Right atrium auricular region (tissue), 2 donors: ENCODE data around the gene TNFAIP8L1. TPM values are rescaled to one million over a fixed set of nuclear protein-coding genes. Genes with fewer than 3 reads are reported as not detected.

Experiments used
- DNase-seq: peaks from one replicate; pipeline ENCODE4 v3.0.0-alpha.2; 2019; ENCODE audit warnings: low spot score
- H3K27ac ChIP-seq, 2 donors: fragments of 200-600 bp; sonication (generic); 1 replicate in 1 of 2; 2 replicates in 1 of 2; pipeline ENCODE4 v1.5.1; 2016 to 2019
- H3K27me3 ChIP-seq, 2 donors: fragments of 200-600 bp; sonication (generic); one replicate each; pipeline versions ENCODE4 v1.5.1 to v1.6.0; 2017 to 2019
- H3K36me3 ChIP-seq: fragments of 200-600 bp; sonication (generic); one replicate; pipeline ENCODE4 v1.5.1; 2016
- H3K4me1 ChIP-seq, 2 donors: fragments of 200-600 bp; sonication (generic); one replicate each; pipeline versions ENCODE4 v1.5.1 to v1.6.0; 2017 to 2019
- H3K4me3 ChIP-seq, 2 donors: fragments of 200-600 bp; sonication (generic); 1 replicate in 1 of 2; 2 replicates in 1 of 2; pipeline ENCODE4 v1.5.1; 2017 to 2019; ENCODE audit warnings: mild to moderate bottlenecking in 1 of 2, moderate library complexity in 1 of 2
- H3K9me3 ChIP-seq, 2 donors: fragments of 200-600 bp; sonication (generic); one replicate each; pipeline ENCODE4 v1.5.1; 2019
- total RNA-seq, 2 donors: library from RNA; depleted of rRNA; stranded (reverse); fragments of >200 nt; gene quantifications; one replicate each; pipeline ENCODE4 v1.1.0, GENCODE V29; 2016
- TF ChIP-seq, protein P1 (sequence below), 2 donors: fragments of 200-600 bp; sonication (generic); IDR thresholded peaks; one replicate each; pipeline ENCODE4 v1.5.1; 2019; ENCODE audit warnings: antibody characterized with exemption in 2 of 2

TNFAIP8L1 gene
- total RNA-seq, 2 donors from 2014 or later: 2.6 to 4.2 TPM

DNA sequence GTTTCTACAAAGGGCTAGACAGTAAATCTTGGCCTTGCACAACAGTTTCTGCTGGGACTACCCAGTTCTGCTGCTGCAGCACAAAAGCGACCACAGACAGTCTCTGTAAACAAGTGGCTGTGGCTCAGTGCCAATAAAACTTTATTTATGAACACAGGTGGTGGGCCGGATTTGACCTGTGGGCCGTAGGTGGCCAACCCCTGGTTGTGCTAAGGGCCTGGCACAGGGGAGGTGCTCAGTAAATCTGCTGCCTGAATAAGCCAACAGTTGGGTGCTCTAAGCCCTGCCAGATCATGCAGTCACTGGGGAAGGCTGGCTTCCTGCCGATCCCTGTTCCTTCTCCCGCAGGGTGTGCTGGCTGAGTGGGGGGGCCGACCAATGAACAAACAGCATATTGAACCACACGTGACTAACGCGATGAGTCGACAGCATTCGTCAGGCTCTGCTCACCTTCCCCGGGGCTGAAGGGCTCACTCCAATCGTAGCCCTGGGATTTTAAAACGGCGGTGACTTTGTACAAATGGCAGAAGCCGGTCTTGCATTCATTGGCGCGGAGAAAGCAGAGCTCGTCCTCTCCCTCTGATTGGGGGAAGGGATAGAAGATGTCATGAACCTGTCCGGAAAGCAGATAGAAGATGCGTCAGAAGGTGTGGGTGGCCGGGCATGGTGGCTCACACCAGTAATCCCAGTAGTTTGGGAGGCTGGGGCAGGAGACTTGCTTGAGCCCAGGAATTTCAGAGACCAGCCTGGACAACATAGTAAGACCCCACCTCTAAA lies 55.1 kb downstream of the TNFAIP8L1 start:
- peaks cover 86% of the 10 kb centered on the region for H3K36me3 ChIP-seq
- H3K4me1 ChIP-seq: peaks cover 0 to 19% of the 10 kb centered on the region in 2 donors
- H3K4me3 ChIP-seq: no peak overlapping the region
- peak; percentile 69 for DNase-seq
- H3K27me3 ChIP-seq: no peaks in the 10 kb centered on the region
- no peaks in the 10 kb centered on the region for H3K9me3 ChIP-seq
- TF ChIP-seq, protein P1, sequence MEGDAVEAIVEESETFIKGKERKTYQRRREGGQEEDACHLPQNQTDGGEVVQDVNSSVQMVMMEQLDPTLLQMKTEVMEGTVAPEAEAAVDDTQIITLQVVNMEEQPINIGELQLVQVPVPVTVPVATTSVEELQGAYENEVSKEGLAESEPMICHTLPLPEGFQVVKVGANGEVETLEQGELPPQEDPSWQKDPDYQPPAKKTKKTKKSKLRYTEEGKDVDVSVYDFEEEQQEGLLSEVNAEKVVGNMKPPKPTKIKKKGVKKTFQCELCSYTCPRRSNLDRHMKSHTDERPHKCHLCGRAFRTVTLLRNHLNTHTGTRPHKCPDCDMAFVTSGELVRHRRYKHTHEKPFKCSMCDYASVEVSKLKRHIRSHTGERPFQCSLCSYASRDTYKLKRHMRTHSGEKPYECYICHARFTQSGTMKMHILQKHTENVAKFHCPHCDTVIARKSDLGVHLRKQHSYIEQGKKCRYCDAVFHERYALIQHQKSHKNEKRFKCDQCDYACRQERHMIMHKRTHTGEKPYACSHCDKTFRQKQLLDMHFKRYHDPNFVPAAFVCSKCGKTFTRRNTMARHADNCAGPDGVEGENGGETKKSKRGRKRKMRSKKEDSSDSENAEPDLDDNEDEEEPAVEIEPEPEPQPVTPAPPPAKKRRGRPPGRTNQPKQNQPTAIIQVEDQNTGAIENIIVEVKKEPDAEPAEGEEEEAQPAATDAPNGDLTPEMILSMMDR (IDR thresholded peaks at IDR 0.05): no peak
- peak overlapping the region; percentile 29 to 63 for H3K27ac ChIP-seq

DNA sequence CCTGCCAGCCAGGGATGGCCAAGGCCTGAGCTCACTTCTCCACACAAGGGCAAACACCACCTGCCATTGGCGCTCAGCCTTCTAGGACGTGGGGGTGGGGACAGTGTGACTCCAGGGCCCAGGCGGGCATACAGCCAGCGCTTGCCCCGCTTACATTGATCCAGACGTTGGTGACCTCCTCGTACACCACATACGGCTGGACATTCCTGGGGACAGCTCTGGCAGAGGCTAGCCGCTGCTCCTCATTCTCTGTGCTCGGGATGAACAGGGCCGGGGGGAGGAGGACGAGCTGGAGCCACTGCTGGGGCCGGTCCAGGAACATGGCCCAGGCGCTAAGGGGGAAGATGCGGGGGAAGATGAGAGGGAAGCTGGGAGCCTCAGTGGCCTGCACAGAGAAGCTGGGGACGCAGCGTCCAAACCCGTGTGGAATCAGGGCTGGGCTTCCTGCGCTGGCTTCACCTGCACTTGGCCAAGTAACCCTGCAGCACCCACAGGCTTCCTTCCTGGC lies 56.0 kb downstream of the TNFAIP8L1 start:
- H3K4me3 ChIP-seq: no peak overlapping the region
- TF ChIP-seq, protein P1 (IDR thresholded peaks at IDR 0.05): no peak
- H3K27me3 ChIP-seq: no peaks in the 10 kb centered on the region
- H3K9me3 ChIP-seq: no peaks in the 10 kb centered on the region
- peaks cover 86% of the 10 kb centered on the region for H3K36me3 ChIP-seq
- peak overlapping the region; percentile 29 to 63 for H3K27ac ChIP-seq
- H3K4me1 ChIP-seq: peaks cover 0 to 19% of the 10 kb centered on the region in 2 donors
- no peak for DNase-seq

DNA sequence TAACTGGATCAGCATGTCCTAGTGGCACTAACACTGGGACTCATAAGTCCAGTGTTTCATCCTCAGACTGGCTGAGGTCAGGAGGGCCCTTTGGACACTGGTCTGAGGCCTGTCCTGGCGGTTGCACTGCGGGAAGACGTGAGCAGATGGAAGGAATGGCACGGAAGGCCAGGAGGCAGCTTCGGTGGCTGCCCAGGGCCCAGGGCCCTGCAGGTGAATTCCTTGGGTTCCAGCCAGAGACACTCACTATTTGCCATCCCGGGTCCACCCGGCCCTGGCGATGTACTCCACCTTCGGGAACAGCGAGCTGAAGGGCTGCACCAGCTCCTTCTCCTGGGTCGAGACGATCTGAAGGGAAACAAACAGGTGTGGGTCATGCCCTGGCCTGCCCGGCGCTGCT lies 58.0 kb downstream of the TNFAIP8L1 start:
- Histone ChIP-seq H3K27me3 (no peaks in the 10 kb centered on the region), H3K4me3 (no peak overlapping the region), H3K36me3 (peaks cover 94% of the 10 kb centered on the region), H3K9me3 (no peaks in the 10 kb centered on the region), H3K4me1 (peaks cover 0 to 19% of the 10 kb centered on the region in 2 donors), H3K27ac (no peak overlapping the region)
- TF ChIP-seq, protein P1 (IDR thresholded peaks at IDR 0.05): no peak
- no peak for DNase-seq

- H3K4me1 ChIP-seq: peaks cover 0 to 4% of the 10 kb centered on the region in 2 donors
- DNase-seq: no peak
- no peak overlapping the region for H3K4me3 ChIP-seq
- no peaks in the 10 kb centered on the region for H3K27me3 ChIP-seq
- peaks cover 93% of the 10 kb centered on the region for H3K36me3 ChIP-seq
- no peak overlapping the region for H3K27ac ChIP-seq
- TF ChIP-seq, protein P1 (IDR thresholded peaks at IDR 0.05): no peak
- no peaks in the 10 kb centered on the region for H3K9me3 ChIP-seq
Observed at GRCh38 chr19:4699826-4700692, 60.7 kb downstream of the TNFAIP8L1 start.

- Histone ChIP-seq H3K9me3 (no peaks in the 10 kb centered on the region), H3K27me3 (no peaks in the 10 kb centered on the region), H3K36me3 (peaks cover 94% of the 10 kb centered on the region), H3K27ac (no peak overlapping the region), H3K4me3 (no peak overlapping the region), H3K4me1 (no peaks in the 10 kb centered on the region)
- TF ChIP-seq, protein P1 (IDR thresholded peaks at IDR 0.05): no peak
- DNase-seq: no peak
Observed at GRCh38 chr19:4700693-4700970, 61.3 kb downstream of the TNFAIP8L1 start.
